22Rv1 (cell line): ENCODE results near the gene DTNB.
"Not testable (repeated sequence)": the region's sequence is repeated elsewhere in the genome, so short reads cannot be mapped to it uniquely, and the experiment has no call there.

Experiments
- ZFX ChIP-seq: fragments of 450-650 bp; IDR thresholded peaks from 2 replicates; pipeline ENCODE4 v1.6.1; 2017; ENCODE audit warnings: antibody characterized with exemption, borderline replicate concordance
- TF ChIP-seq, protein P1 (sequence below): fragments of 450-650 bp; IDR thresholded peaks from 2 replicates; pipeline ENCODE4 v1.5.1; 2017; ENCODE audit warnings: mild to moderate bottlenecking

DNA sequence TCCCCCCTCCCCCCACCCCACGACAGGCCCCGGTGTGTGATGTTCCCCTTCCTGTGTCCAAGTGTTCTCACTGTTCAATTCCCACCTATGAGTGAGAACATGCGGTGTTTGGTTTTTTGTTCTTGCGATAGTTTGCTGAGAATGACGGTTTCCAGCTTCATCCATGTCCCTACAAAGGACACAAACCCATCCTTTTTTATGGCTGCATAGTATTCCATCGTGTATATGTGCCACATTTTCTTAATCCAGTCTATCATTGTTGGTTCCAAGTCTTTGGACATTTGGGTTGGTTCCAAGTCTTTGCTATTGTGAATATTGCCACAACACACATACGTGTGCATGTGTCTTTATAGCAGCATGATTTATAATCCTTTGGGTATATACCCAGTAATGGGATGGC is 260.0 kb downstream of the DTNB start:
- TF ChIP-seq, protein P1, sequence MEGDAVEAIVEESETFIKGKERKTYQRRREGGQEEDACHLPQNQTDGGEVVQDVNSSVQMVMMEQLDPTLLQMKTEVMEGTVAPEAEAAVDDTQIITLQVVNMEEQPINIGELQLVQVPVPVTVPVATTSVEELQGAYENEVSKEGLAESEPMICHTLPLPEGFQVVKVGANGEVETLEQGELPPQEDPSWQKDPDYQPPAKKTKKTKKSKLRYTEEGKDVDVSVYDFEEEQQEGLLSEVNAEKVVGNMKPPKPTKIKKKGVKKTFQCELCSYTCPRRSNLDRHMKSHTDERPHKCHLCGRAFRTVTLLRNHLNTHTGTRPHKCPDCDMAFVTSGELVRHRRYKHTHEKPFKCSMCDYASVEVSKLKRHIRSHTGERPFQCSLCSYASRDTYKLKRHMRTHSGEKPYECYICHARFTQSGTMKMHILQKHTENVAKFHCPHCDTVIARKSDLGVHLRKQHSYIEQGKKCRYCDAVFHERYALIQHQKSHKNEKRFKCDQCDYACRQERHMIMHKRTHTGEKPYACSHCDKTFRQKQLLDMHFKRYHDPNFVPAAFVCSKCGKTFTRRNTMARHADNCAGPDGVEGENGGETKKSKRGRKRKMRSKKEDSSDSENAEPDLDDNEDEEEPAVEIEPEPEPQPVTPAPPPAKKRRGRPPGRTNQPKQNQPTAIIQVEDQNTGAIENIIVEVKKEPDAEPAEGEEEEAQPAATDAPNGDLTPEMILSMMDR = not testable (repeated sequence)
- not testable (repeated sequence) for TF ChIP-seq ZFX
